Uterus (tissue), 4 donors: ENCODE results near the gene FAM3C. TPM values are rescaled to one million over a fixed set of nuclear protein-coding genes. Genes with fewer than 3 reads are reported as not detected.

Experiments
- DNase-seq, 2 donors: peaks; one replicate each; pipeline ENCODE4 v3.0.0-alpha.2; 2019 to 2020
- H3K27ac ChIP-seq, 2 donors: fragments of 200-600 bp; sonication (generic); 1 replicate in 1 of 2; 2 replicates in 1 of 2; pipeline ENCODE4 v1.5.1; 2016 to 2018
- H3K27me3 ChIP-seq, 2 donors: fragments of 200-600 bp; sonication (generic); one replicate each; pipeline ENCODE4 v1.5.1; 2018 to 2019; ENCODE audit warnings: control low read depth in 1 of 2
- H3K36me3 ChIP-seq, 2 donors: fragments of 200-600 bp; sonication (generic); one replicate each; pipeline ENCODE4 v1.5.1; 2019; ENCODE audit warnings: control low read depth in 1 of 2
- H3K4me1 ChIP-seq, 2 donors: fragments of 200-600 bp; sonication (generic); one replicate each; pipeline ENCODE4 v1.5.1; 2018 to 2019; ENCODE audit warnings: control low read depth in 1 of 2
- H3K4me3 ChIP-seq, 2 donors: fragments of 200-600 bp; sonication (generic); 1 replicate in 1 of 2; 2 replicates in 1 of 2; pipeline ENCODE4 v1.5.1; 2018 to 2019; ENCODE audit warnings: mild to moderate bottlenecking in 1 of 2
- H3K9me3 ChIP-seq, 2 donors: fragments of 200-600 bp; sonication (generic); one replicate each; pipeline ENCODE4 v1.5.1; 2019; ENCODE audit warnings: control low read depth in 1 of 2
- CTCF ChIP-seq, 4 experiments: fragments of 200-600 bp in 2 of 4; fragments of 450-650 bp in 2 of 4; sonication (generic) in 2 of 4; IDR thresholded peaks; one replicate each; pipeline ENCODE4 v1.5.1; 2016 to 2019; ENCODE audit warnings: antibody characterized with exemption in 4 of 4, mild to moderate bottlenecking in 2 of 4, moderate library complexity in 1 of 4
- POLR2A ChIP-seq, 2 donors: fragments of 450-650 bp; IDR thresholded peaks; one replicate each; pipeline ENCODE4 v1.6.1; 2016; ENCODE audit warnings: antibody characterized with exemption in 2 of 2, mild to moderate bottlenecking in 1 of 2, moderate library complexity in 1 of 2
- intact Hi-C: fragments of 100-400 bp; cut with DNase I; formaldehyde crosslinking; loops from one replicate; pipeline ENCODE4 v1.15.1; 2023; ENCODE audit warnings: low total_unique reads
- total RNA-seq, 4 donors: library from RNA; depleted of rRNA in 3 of 4; stranded (reverse); fragments of >200 nt in 3 of 4; gene quantifications; one replicate each; pipeline versions ENCODE4 v1.1.0 to v1.2.4, GENCODE V29; 2014 to 2023
- donor health status: DM: yes; HTN: yes; CAD: no.

The FAM3C gene
- total RNA-seq, 4 donors from 2014 or later = 36.1 to 104 (median 65.8) TPM

GRCh38 chr7:121393005-121393366 is 3.1 kb downstream of the FAM3C start:
- H3K36me3 ChIP-seq = no peaks in the 10 kb centered on the region
- no peak for DNase-seq
- H3K9me3 ChIP-seq = no peaks in the 10 kb centered on the region
- TF ChIP-seq CTCF (IDR thresholded peaks at IDR 0.05) (no peak), POLR2A (IDR thresholded peaks at IDR 0.05) (no peak)
- intact Hi-C loops = no loop called here
- H3K27me3 ChIP-seq = no peaks in the 10 kb centered on the region
- H3K4me3 ChIP-seq = no peak overlapping the region
- H3K27ac ChIP-seq = no peak overlapping the region
- no peaks in the 10 kb centered on the region for H3K4me1 ChIP-seq

GRCh38 chr7:121392277-121393004 is 3.7 kb downstream of the FAM3C start:
- no peaks in the 10 kb centered on the region for H3K36me3 ChIP-seq
- no peaks in the 10 kb centered on the region for H3K4me1 ChIP-seq
- no peak for DNase-seq
- no peak overlapping the region for H3K27ac ChIP-seq
- no peaks in the 10 kb centered on the region for H3K9me3 ChIP-seq
- no peak overlapping the region for H3K4me3 ChIP-seq
- no peaks in the 10 kb centered on the region for H3K27me3 ChIP-seq
- TF ChIP-seq CTCF (IDR thresholded peaks at IDR 0.05) (no peak), POLR2A (IDR thresholded peaks at IDR 0.05) (no peak)
- intact Hi-C loops = no loop called here

GRCh38 chr7:121391686-121392085 is 4.4 kb downstream of the FAM3C start:
- H3K9me3 ChIP-seq = no peaks in the 10 kb centered on the region
- intact Hi-C loops = no loop called here

GRCh38 chr7:121390617-121391016 is 5.5 kb downstream of the FAM3C start:
- intact Hi-C loops = no loop called here
- no peaks in the 10 kb centered on the region for H3K4me1 ChIP-seq
- no peaks in the 10 kb centered on the region for H3K9me3 ChIP-seq
- H3K4me3 ChIP-seq = no peak overlapping the region
- H3K36me3 ChIP-seq = no peaks in the 10 kb centered on the region
- no peak for DNase-seq
- H3K27me3 ChIP-seq = no peaks in the 10 kb centered on the region
- TF ChIP-seq CTCF (IDR thresholded peaks at IDR 0.05) = no peak
- TF ChIP-seq POLR2A (IDR thresholded peaks at IDR 0.05) = no peak
- no peak overlapping the region for H3K27ac ChIP-seq

More at GRCh38 chr7:121391686-121392085, 4.4 kb downstream of the FAM3C start:
- no peak overlapping the region for H3K27ac ChIP-seq
- no peaks in the 10 kb centered on the region for H3K4me1 ChIP-seq
- H3K36me3 ChIP-seq = no peaks in the 10 kb centered on the region
- TF ChIP-seq CTCF (IDR thresholded peaks at IDR 0.05) (no peak), POLR2A (IDR thresholded peaks at IDR 0.05) (no peak)
- H3K27me3 ChIP-seq = no peaks in the 10 kb centered on the region
- no peak for DNase-seq
- no peak overlapping the region for H3K4me3 ChIP-seq

GRCh38 chr7:121390109-121390508 is 6.0 kb downstream of the FAM3C start:
- Histone ChIP-seq H3K36me3 (no peaks in the 10 kb centered on the region), H3K27ac (no peak overlapping the region), H3K9me3 (no peaks in the 10 kb centered on the region), H3K27me3 (no peaks in the 10 kb centered on the region), H3K4me1 (no peaks in the 10 kb centered on the region), H3K4me3 (no peak overlapping the region)
- TF ChIP-seq CTCF (IDR thresholded peaks at IDR 0.05) (no peak), POLR2A (IDR thresholded peaks at IDR 0.05) (no peak)
- intact Hi-C loops = no loop called here
- DNase-seq = no peak
